ENCODE data around the gene PLPP3. TPM values are rescaled to one million over a fixed set of nuclear protein-coding genes. Genes with fewer than 3 reads are reported as not detected.

Gene PLPP3
- total RNA-seq, 1 experiment from 2014 or later, result 8.2 TPM

- in situ Hi-C loops (cut with HindIII; ENCODE audit: low pct_unique_long_range_greater_than_20kb, low sequenced_read_pairs) (no loop called here), intact Hi-C loops (cut with micrococcal nuclease; ENCODE audit: unreplicated experiment) (no loop called here)
- Histone ChIP-seq H3K4me1 (ENCODE audit: control insufficient read depth, insufficient read depth, low read length) (peaks cover 2% of the 10 kb centered on the region; the same call in 1 of the 2 replicates), H3K4me3 (ENCODE audit: low read depth in 2 of 2, low read length in 2 of 2) (no peak overlapping the region), H3K27ac (ENCODE audit: low read length) (no peak overlapping the region), H3K27me3 (ENCODE audit: control insufficient read depth, insufficient read depth, low read length) (no peaks in the 10 kb centered on the region), H3K9me3 (ENCODE audit: control insufficient read depth, insufficient read depth, low read depth, low read length) (no peaks in the 10 kb centered on the region), H3K36me3 (ENCODE audit: control insufficient read depth, insufficient read depth, low read length) (no peaks in the 10 kb centered on the region)
- ChIA-PET CTCF (no interaction called here), POLR2A (no interaction called here)
- DNase-seq (ENCODE audit: low read depth, low spot score) (no peak), ATAC-seq (no peak)
- BruUV-seq (replicated peaks), result no TSS peak
- no peak for TF ChIP-seq SIN3A (IDR thresholded peaks at IDR 0.05; ENCODE audit: borderline replicate concordance, insufficient read depth, low read depth, low read length)
- TF ChIP-seq, protein P1, sequence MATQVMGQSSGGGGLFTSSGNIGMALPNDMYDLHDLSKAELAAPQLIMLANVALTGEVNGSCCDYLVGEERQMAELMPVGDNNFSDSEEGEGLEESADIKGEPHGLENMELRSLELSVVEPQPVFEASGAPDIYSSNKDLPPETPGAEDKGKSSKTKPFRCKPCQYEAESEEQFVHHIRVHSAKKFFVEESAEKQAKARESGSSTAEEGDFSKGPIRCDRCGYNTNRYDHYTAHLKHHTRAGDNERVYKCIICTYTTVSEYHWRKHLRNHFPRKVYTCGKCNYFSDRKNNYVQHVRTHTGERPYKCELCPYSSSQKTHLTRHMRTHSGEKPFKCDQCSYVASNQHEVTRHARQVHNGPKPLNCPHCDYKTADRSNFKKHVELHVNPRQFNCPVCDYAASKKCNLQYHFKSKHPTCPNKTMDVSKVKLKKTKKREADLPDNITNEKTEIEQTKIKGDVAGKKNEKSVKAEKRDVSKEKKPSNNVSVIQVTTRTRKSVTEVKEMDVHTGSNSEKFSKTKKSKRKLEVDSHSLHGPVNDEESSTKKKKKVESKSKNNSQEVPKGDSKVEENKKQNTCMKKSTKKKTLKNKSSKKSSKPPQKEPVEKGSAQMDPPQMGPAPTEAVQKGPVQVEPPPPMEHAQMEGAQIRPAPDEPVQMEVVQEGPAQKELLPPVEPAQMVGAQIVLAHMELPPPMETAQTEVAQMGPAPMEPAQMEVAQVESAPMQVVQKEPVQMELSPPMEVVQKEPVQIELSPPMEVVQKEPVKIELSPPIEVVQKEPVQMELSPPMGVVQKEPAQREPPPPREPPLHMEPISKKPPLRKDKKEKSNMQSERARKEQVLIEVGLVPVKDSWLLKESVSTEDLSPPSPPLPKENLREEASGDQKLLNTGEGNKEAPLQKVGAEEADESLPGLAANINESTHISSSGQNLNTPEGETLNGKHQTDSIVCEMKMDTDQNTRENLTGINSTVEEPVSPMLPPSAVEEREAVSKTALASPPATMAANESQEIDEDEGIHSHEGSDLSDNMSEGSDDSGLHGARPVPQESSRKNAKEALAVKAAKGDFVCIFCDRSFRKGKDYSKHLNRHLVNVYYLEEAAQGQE (IDR thresholded peaks at IDR 0.05; ENCODE audit: insufficient read depth in 1 of 2, low read depth in 2 of 2, low read length in 1 of 2), result no peak
- TF ChIP-seq POLR2AphosphoS5 (IDR thresholded peaks at IDR 0.05; ENCODE audit: low read depth, low read length), result no peak
Observed at GRCh38 chr1:56524263-56524662, 55.1 kb downstream of the PLPP3 start.

DNA sequence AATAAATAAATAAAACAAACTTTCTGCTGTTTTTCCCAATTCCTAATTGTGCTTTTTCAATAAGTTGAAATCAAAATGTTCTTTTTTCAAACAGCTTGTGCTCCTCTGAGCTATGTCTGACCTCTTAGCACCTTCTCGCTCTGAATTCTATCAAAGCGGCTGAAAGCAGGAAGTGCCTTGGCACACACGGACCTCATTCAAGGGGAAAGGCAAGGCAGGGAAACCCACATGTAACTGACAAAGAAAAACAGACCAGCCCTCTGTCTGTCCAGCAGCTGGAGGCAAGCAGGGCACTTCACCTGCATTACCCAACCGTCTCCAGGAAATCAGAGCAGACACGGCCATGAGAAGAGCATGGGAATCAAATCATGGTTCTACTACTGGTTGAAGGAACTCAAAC is 56.7 kb downstream of the PLPP3 start:
- peaks cover 2% of the 10 kb centered on the region; the same call in 1 of the 2 replicates for H3K4me1 ChIP-seq (ENCODE audit: control insufficient read depth, insufficient read depth, low read length)
- no peak for ATAC-seq
- no peak overlapping the region for H3K27ac ChIP-seq (ENCODE audit: low read length)
- no peak for DNase-seq (ENCODE audit: low read depth, low spot score)
- in situ Hi-C loops (cut with HindIII; ENCODE audit: low pct_unique_long_range_greater_than_20kb, low sequenced_read_pairs), result no loop called here
- intact Hi-C loops (cut with micrococcal nuclease; ENCODE audit: unreplicated experiment), result no loop called here
- POLR2A ChIA-PET, result no interaction called here
- H3K36me3 ChIP-seq (ENCODE audit: control insufficient read depth, insufficient read depth, low read length), result no peaks in the 10 kb centered on the region
- BruUV-seq (replicated peaks), result no TSS peak
- H3K9me3 ChIP-seq (ENCODE audit: control insufficient read depth, insufficient read depth, low read depth, low read length), result no peaks in the 10 kb centered on the region
- CTCF ChIA-PET, result no interaction called here
- H3K27me3 ChIP-seq (ENCODE audit: control insufficient read depth, insufficient read depth, low read length), result no peaks in the 10 kb centered on the region
- H3K4me3 ChIP-seq (ENCODE audit: low read depth in 2 of 2, low read length in 2 of 2), result no peak overlapping the region
- TF ChIP-seq POLR2AphosphoS5 (IDR thresholded peaks at IDR 0.05; ENCODE audit: low read depth, low read length), result no peak
- no peak for TF ChIP-seq SIN3A (IDR thresholded peaks at IDR 0.05; ENCODE audit: borderline replicate concordance, insufficient read depth, low read depth, low read length)
- TF ChIP-seq, protein P1 (IDR thresholded peaks at IDR 0.05; ENCODE audit: insufficient read depth in 1 of 2, low read depth in 2 of 2, low read length in 1 of 2), result no peak
- TF ChIP-seq TCF7L2 (IDR thresholded peaks at IDR 0.05; ENCODE audit: low read depth, low read length), result no peak
- TF ChIP-seq CTCF (IDR thresholded peaks at IDR 0.05), result no peak
